ENCODE data around the gene SETDB2. TPM values are rescaled to one million over a fixed set of nuclear protein-coding genes. Genes with fewer than 3 reads are reported as not detected.
A peak's percentile ranks its signal among the peaks of the same experiment; 100 is the strongest.

Gene SETDB2
- total and polyA plus RNA-seq, 2 donors (not counting 3 experiments of a cell fraction or from before 2014, with no cell fraction given) = 1.5 to 5.6 TPM

DNA sequence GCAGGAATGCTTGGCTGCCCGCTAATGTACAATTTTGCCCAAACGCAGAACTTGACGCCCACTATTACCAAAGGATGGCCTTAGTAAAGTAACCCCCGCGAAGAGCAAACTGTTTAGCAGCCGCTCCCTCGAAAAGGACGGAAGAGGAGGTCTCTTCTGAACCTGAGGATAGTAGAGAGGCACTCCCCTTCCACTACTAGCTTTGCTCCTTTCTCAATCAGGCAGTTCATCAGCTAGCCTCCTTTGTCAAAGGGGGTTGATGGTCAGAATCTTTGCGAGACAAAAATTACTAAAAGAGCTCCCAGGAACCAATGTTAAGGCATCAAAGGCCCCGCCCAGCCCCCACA, 744 bp upstream of the SETDB2 start:
- Histone ChIP-seq H3K9me1 (replicated peaks; ENCODE audit: control insufficient read depth, extremely low read depth, insufficient read depth, low read length) (no peaks in the 10 kb centered on the region), H3K36me3 (ENCODE audit: control insufficient read depth in 2 of 2, extremely low read depth in 1 of 2, insufficient read depth in 2 of 2, low read length in 2 of 2) (no peaks in the 10 kb centered on the region), H3K79me2 (ENCODE audit: control insufficient read depth, insufficient read depth, low read length) (no peaks in the 10 kb centered on the region), H4K20me1 (replicated peaks; ENCODE audit: control insufficient read depth, extremely low read depth, insufficient read depth, low read length) (no peaks in the 10 kb centered on the region), H3K9me3 (replicated peaks; ENCODE audit: control insufficient read depth, insufficient read depth, low read length) (no peaks in the 10 kb centered on the region), H3K27ac (ENCODE audit: insufficient read depth, low read depth, low read length) (peak overlapping the region; percentile 73), H3K27me3 (ENCODE audit: control insufficient read depth in 2 of 2, insufficient read depth in 2 of 2, low read length in 2 of 2) (no peaks in the 10 kb centered on the region), H3K4me2 (ENCODE audit: insufficient read depth, low read length) (peak overlapping the region; percentile 81), H2AFZ (ENCODE audit: low read depth, low read length) (peak overlapping the region; percentile 86), H3K4me1 (ENCODE audit: control insufficient read depth, extremely low read depth, insufficient read depth, low read length) (peaks cover 20% of the 10 kb centered on the region), H3K9ac (replicated peaks; ENCODE audit: extremely low read depth, insufficient read depth, low read length) (peak overlapping the region; percentile 73), H3K4me3 (replicated peaks in 1 of 3; ENCODE audit: insufficient read depth in 1 of 3, low read depth in 1 of 3, low read length in 3 of 3) (peak overlapping the region; percentile 43 to 73 (median 66))
- FAIRE-seq (no peak), DNase-seq (ENCODE audit: low read depth, low spot score) (peak; percentile 54)
- dilution Hi-C loops (cut with MboI; ENCODE audit: extremely low pct_ligation_motif_present, low sequenced_read_pairs) = no loop called here
- POLR2A ChIA-PET = interaction anchor here (0.7 kb wide), 2 partner anchors 41 to 227 kb away, joined by 6 to 11 read pairs; no protein-coding TSS in a partner anchor
- CTCF ChIA-PET = interaction anchor here (0.9 to 1.8 kb wide), 9 partner anchors 11 to 350 kb away, joined by 3 to 9 read pairs (median 4); partner anchors contain the start of gene PHF11
- TSS peak; percentile 67 for BruUV-seq (replicated peaks)
- no peak for TF ChIP-seq POLR2A (IDR thresholded peaks at IDR 0.05; ENCODE audit: low read depth, low read length)
- TF ChIP-seq MYC (IDR thresholded peaks at IDR 0.05; ENCODE audit: low read depth, low read length) = no peak
- TF ChIP-seq JUN (IDR thresholded peaks at IDR 0.05; ENCODE audit: borderline replicate concordance, insufficient read depth, insufficient read length, low read depth) = no peak
- no peak for TF ChIP-seq FOS (IDR thresholded peaks at IDR 0.05; ENCODE audit: borderline replicate concordance, insufficient read depth, low read length)
- TF ChIP-seq POLR2AphosphoS5 (IDR thresholded peaks at IDR 0.05; ENCODE audit: insufficient read depth, low read depth, low read length) = no peak
- no peak for TF ChIP-seq GATA2 (IDR thresholded peaks at IDR 0.05; ENCODE audit: insufficient read depth, insufficient read length, low read depth, low read length)
- TF ChIP-seq, protein P1, sequence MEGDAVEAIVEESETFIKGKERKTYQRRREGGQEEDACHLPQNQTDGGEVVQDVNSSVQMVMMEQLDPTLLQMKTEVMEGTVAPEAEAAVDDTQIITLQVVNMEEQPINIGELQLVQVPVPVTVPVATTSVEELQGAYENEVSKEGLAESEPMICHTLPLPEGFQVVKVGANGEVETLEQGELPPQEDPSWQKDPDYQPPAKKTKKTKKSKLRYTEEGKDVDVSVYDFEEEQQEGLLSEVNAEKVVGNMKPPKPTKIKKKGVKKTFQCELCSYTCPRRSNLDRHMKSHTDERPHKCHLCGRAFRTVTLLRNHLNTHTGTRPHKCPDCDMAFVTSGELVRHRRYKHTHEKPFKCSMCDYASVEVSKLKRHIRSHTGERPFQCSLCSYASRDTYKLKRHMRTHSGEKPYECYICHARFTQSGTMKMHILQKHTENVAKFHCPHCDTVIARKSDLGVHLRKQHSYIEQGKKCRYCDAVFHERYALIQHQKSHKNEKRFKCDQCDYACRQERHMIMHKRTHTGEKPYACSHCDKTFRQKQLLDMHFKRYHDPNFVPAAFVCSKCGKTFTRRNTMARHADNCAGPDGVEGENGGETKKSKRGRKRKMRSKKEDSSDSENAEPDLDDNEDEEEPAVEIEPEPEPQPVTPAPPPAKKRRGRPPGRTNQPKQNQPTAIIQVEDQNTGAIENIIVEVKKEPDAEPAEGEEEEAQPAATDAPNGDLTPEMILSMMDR (IDR thresholded peaks at IDR 0.05; ENCODE audit: extremely low read depth in 1 of 2, insufficient read depth in 1 of 2, low read depth in 1 of 2, low read length in 2 of 2) = no peak
- TF ChIP-seq, protein P2, sequence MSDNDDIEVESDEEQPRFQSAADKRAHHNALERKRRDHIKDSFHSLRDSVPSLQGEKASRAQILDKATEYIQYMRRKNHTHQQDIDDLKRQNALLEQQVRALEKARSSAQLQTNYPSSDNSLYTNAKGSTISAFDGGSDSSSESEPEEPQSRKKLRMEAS (IDR thresholded peaks at IDR 0.05; ENCODE audit: insufficient read depth, insufficient read length) = no peak
- no peak for TF ChIP-seq EZH2 (IDR thresholded peaks at IDR 0.05; ENCODE audit: borderline replicate concordance, low read depth, low read length, severe bottlenecking)
- intact Hi-C loops (cut with micrococcal nuclease) = loop anchor here (5.0 kb wide), 1 partner anchor 349 kb away; the partner anchor contains the start of gene KPNA3
